Tibial nerve (tissue), 3 donors: ENCODE results near the gene SLC23A2.

Source experiments
- CTCF ChIP-seq, 5 experiments: fragments of 200-600 bp in 3 of 5; fragments of 450-650 bp in 2 of 5; sonication (generic) in 3 of 5; IDR thresholded peaks; one replicate each; pipeline ENCODE4 v1.5.1; 2016 to 2019; ENCODE audit warnings: antibody characterized with exemption in 5 of 5, mild to moderate bottlenecking in 3 of 5, moderate library complexity in 2 of 5
- POLR2A ChIP-seq, 2 donors: fragments of 450-650 bp; IDR thresholded peaks; one replicate each; pipeline ENCODE4 v1.6.1; 2017; ENCODE audit warnings: antibody characterized with exemption in 2 of 2, mild to moderate bottlenecking in 2 of 2, moderate library complexity in 2 of 2

GRCh38 chr20:4867051-4867450 is 134.3 kb downstream of the SLC23A2 start:
- TF ChIP-seq CTCF (IDR thresholded peaks at IDR 0.05) (no peak), POLR2A (IDR thresholded peaks at IDR 0.05) (no peak)
